NCI-H2227 treated with DMSO at 0.1 percent for 48 hours (cell line): Measurements from ENCODE around the gene MYL7.

Experiments
- DNase-seq: peaks from one replicate; lab custom pipeline; 2025; lab: John Stamatoyannopoulos, UW

MYL7 gene

GRCh38 chr7:44100458-44101302, 40.5 kb downstream of the MYL7 start:
- no peak for DNase-seq

GRCh38 chr7:44099669-44100068, 41.5 kb downstream of the MYL7 start:
- peak; percentile 33 for DNase-seq

- no peak for DNase-seq
These were observed 42.8 kb downstream of the MYL7 start for GRCh38 chr7:44098092-44099068.

- no peak for DNase-seq
These were observed 43.8 kb downstream of the MYL7 start for GRCh38 chr7:44097064-44097932.

GRCh38 chr7:44096326-44096881, 44.7 kb downstream of the MYL7 start:
- no peak for DNase-seq

GRCh38 chr7:44095781-44096180, 45.4 kb downstream of the MYL7 start:
- DNase-seq, result no peak

GRCh38 chr7:44094883-44095592, 46.1 kb downstream of the MYL7 start:
- no peak for DNase-seq

GRCh38 chr7:44094365-44094764, 46.8 kb downstream of the MYL7 start:
- no peak for DNase-seq

- DNase-seq, result no peak
These were observed 48.0 kb downstream of the MYL7 start for GRCh38 chr7:44093102-44093641.
